Mucosa of stomach (tissue), 1 donor: ENCODE results near the gene NBEA.

Experiments used
- H3K27me3 ChIP-seq: one replicate; pipeline ENCODE4 v1.7.0; 2013; ENCODE audit warnings: mild to moderate bottlenecking, low read length; ENCODE audit not compliant: control insufficient read depth, insufficient read depth
- H3K36me3 ChIP-seq: one replicate; pipeline ENCODE4 v1.7.0; 2013; ENCODE audit warnings: low read length; ENCODE audit not compliant: control insufficient read depth, insufficient read depth
- H3K4me1 ChIP-seq: one replicate; pipeline ENCODE4 v1.7.0; 2013; ENCODE audit warnings: mild to moderate bottlenecking, low read length; ENCODE audit not compliant: control insufficient read depth, insufficient read depth
- H3K4me3 ChIP-seq: one replicate; pipeline ENCODE4 v1.7.0; 2013; ENCODE audit warnings: low read length
- H3K9ac ChIP-seq: one replicate; pipeline ENCODE4 v1.7.0; 2013; ENCODE audit warnings: mild to moderate bottlenecking, low read length, moderate library complexity
- H3K9me3 ChIP-seq: one replicate; pipeline ENCODE4 v1.7.0; 2013; ENCODE audit warnings: mild to moderate bottlenecking, low read length, moderate library complexity; ENCODE audit not compliant: control insufficient read depth
- donor health status: Pancreatic carcinoma.

Gene NBEA

DNA sequence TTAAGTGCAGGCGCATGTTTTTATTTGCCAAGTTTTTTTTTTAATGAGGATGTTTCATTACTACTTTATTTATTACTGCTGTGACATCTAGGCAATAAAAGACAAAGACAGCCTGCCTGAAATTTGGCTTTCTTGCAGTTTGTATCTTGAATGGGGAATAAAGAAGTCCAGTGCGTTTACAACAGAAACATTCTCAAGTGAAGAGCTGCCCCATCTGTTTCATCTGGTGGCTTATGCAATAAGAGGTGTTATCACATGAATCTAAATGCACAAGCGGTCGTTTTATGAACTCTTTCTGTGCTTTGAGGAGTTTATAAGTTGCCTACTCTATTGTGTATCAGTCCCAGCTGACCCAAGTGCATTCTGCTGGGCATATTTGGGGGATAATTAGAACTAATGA lies 547.0 kb downstream of the NBEA start:
- Histone ChIP-seq H3K9ac (no peak overlapping the region), H3K27me3 (no peaks in the 10 kb centered on the region), H3K4me1 (no peaks in the 10 kb centered on the region), H3K9me3 (no peaks in the 10 kb centered on the region), H3K4me3 (no peak overlapping the region), H3K36me3 (no peaks in the 10 kb centered on the region)

- no peaks in the 10 kb centered on the region for H3K9me3 ChIP-seq
- no peaks in the 10 kb centered on the region for H3K36me3 ChIP-seq
- H3K4me3 ChIP-seq, result no peak overlapping the region
- no peaks in the 10 kb centered on the region for H3K4me1 ChIP-seq
- H3K27me3 ChIP-seq, result no peaks in the 10 kb centered on the region
- H3K9ac ChIP-seq, result no peak overlapping the region
Measured at GRCh38 chr13:35496006-35496405, 553.9 kb downstream of the NBEA start.

DNA sequence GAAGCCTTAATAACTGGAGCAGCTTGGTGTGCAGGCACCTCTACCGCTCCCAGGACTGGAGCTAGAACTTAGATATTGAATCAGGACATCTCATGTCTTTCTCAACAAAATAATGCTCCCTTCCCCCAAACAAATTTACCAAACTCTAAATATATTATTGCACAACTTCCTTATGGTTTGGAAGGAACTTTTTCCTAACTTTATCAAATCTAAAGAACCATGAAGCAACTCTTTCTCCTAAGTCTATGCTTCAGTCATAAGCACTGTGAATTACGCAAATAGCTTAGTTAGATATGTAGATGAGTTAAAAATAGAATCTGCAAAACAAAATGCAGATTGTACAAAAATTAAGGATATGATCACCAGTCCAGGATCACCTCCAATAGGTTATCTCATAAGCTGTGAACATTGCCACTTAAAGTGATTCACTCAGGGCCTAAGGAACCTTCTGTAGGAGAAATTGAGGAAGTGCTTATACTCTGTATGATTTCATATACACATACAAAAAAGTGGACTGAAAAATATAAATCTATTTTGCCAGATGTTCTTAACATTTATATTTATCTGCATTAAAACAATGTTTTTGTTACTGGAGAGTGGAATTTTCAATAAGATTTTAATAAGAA lies 554.8 kb downstream of the NBEA start:
- H3K4me3 ChIP-seq, result no peak overlapping the region
- no peaks in the 10 kb centered on the region for H3K27me3 ChIP-seq
- H3K9me3 ChIP-seq, result no peaks in the 10 kb centered on the region
- no peak overlapping the region for H3K9ac ChIP-seq
- no peaks in the 10 kb centered on the region for H3K36me3 ChIP-seq
- no peaks in the 10 kb centered on the region for H3K4me1 ChIP-seq

- no peaks in the 10 kb centered on the region for H3K27me3 ChIP-seq
- H3K36me3 ChIP-seq, result no peaks in the 10 kb centered on the region
Measured at GRCh38 chr13:35498231-35498630, 556.2 kb downstream of the NBEA start.

DNA sequence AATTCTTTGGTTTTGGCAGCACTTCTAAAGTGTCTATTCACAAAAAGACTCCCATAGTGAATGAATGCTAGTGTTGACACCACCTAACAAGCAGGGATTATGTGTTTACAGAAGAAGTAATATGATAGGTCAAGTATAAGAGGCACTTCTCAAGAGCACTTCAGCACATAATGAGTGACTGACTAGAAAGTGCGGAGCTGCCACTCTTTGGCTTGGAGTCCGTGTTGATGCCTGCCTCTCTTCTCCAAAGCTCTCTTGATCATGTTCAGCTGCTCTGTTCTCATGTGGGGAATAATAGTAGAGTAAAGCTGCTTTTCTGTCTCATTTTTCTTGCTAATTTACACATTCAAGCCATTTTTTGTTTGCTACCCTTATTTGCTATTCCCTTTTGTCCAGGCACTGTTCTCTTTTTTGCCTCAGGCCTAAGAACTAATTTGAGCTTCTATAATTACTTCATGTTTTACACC lies 557.2 kb downstream of the NBEA start:
- H3K4me1 ChIP-seq, result no peaks in the 10 kb centered on the region
- H3K36me3 ChIP-seq, result no peaks in the 10 kb centered on the region
- no peak overlapping the region for H3K4me3 ChIP-seq
- no peaks in the 10 kb centered on the region for H3K9me3 ChIP-seq
- no peaks in the 10 kb centered on the region for H3K27me3 ChIP-seq
- H3K9ac ChIP-seq, result no peak overlapping the region

More at GRCh38 chr13:35498231-35498630, 556.2 kb downstream of the NBEA start:
- no peak overlapping the region for H3K4me3 ChIP-seq
- no peaks in the 10 kb centered on the region for H3K4me1 ChIP-seq
- no peaks in the 10 kb centered on the region for H3K9me3 ChIP-seq
- no peak overlapping the region for H3K9ac ChIP-seq

GRCh38 chr13:35499676-35500075 lies 557.6 kb downstream of the NBEA start:
- Histone ChIP-seq H3K9me3 (no peaks in the 10 kb centered on the region), H3K4me3 (no peak overlapping the region), H3K9ac (no peak overlapping the region), H3K4me1 (no peaks in the 10 kb centered on the region), H3K27me3 (no peaks in the 10 kb centered on the region), H3K36me3 (no peaks in the 10 kb centered on the region)

GRCh38 chr13:35500144-35500543 lies 558.1 kb downstream of the NBEA start:
- Histone ChIP-seq H3K27me3 (no peaks in the 10 kb centered on the region), H3K9me3 (no peaks in the 10 kb centered on the region), H3K9ac (no peak overlapping the region), H3K4me1 (no peaks in the 10 kb centered on the region), H3K4me3 (no peak overlapping the region), H3K36me3 (no peaks in the 10 kb centered on the region)

DNA sequence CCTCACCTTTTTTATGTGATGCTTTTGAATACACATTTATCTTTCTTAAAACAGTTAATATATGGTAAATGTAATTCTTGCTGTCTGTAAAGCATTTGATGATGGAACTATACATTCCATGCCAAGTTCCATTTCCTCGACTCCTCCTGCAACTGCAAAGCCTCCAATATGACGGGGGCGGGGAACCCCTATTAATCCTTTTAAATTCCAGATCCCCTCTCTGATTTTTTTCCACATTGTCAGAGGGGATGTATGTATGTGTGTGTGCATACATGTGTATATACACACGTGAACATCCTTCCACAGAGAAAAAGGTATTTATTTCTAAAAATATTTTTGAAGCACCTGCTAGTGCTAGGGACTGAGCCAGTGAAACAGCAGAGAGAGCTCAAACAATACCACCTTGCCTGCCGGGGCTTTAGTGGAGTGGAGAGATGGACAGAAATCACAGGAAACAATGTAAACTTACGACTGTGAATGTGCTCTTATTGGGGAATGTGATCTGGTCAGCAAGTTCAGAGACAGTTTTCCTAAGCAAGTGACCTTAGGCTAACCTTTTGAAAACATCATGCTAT lies 559.7 kb downstream of the NBEA start:
- no peaks in the 10 kb centered on the region for H3K27me3 ChIP-seq
- H3K9ac ChIP-seq, result no peak overlapping the region
- H3K4me3 ChIP-seq, result no peak overlapping the region
- H3K9me3 ChIP-seq, result no peaks in the 10 kb centered on the region
- H3K4me1 ChIP-seq, result no peaks in the 10 kb centered on the region
- no peaks in the 10 kb centered on the region for H3K36me3 ChIP-seq

DNA sequence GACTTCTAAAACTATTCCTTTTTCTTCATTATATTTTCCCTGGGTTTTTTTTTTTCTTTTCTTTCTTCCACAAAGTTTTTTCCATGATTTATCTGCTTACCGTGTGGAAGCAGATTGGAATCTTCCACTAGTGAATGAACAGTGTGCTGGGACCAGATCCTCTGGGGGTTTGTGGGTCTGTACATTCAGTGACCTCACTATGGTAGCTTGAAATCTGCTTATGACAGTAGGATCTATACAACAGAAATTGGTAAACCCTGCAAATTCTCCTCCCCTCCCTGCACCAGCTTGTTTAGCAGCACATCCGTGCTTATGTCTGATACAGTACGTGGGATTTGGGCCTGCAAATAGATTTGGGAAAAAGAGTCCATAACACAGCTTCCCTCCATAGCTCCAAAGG lies 560.4 kb downstream of the NBEA start:
- H3K27me3 ChIP-seq, result no peaks in the 10 kb centered on the region
- H3K9me3 ChIP-seq, result no peaks in the 10 kb centered on the region
- no peak overlapping the region for H3K4me3 ChIP-seq
- no peak overlapping the region for H3K9ac ChIP-seq
- H3K36me3 ChIP-seq, result no peaks in the 10 kb centered on the region
- H3K4me1 ChIP-seq, result no peaks in the 10 kb centered on the region

GRCh38 chr13:35512271-35512920 lies 570.3 kb downstream of the NBEA start:
- H3K9ac ChIP-seq, result no peak overlapping the region
- no peak overlapping the region for H3K4me3 ChIP-seq
- no peaks in the 10 kb centered on the region for H3K4me1 ChIP-seq
- no peaks in the 10 kb centered on the region for H3K27me3 ChIP-seq
- no peaks in the 10 kb centered on the region for H3K36me3 ChIP-seq
- no peaks in the 10 kb centered on the region for H3K9me3 ChIP-seq

GRCh38 chr13:35514061-35514477 lies 572.0 kb downstream of the NBEA start:
- Histone ChIP-seq H3K9ac (no peak overlapping the region), H3K4me1 (no peaks in the 10 kb centered on the region), H3K36me3 (no peaks in the 10 kb centered on the region), H3K4me3 (no peak overlapping the region), H3K27me3 (no peaks in the 10 kb centered on the region), H3K9me3 (no peaks in the 10 kb centered on the region)

GRCh38 chr13:35514801-35515502 lies 572.9 kb downstream of the NBEA start:
- H3K4me3 ChIP-seq, result no peak overlapping the region
- no peak overlapping the region for H3K9ac ChIP-seq
- H3K36me3 ChIP-seq, result no peaks in the 10 kb centered on the region
- no peaks in the 10 kb centered on the region for H3K9me3 ChIP-seq
- H3K27me3 ChIP-seq, result no peaks in the 10 kb centered on the region
- no peaks in the 10 kb centered on the region for H3K4me1 ChIP-seq
